ENCODE results near the gene ARHGEF28. TPM values are rescaled to one million over a fixed set of nuclear protein-coding genes. Genes with fewer than 3 reads are reported as not detected.

ARHGEF28 gene
- total RNA-seq, 1 donor from 2014 or later, result 0.93 TPM

DNA sequence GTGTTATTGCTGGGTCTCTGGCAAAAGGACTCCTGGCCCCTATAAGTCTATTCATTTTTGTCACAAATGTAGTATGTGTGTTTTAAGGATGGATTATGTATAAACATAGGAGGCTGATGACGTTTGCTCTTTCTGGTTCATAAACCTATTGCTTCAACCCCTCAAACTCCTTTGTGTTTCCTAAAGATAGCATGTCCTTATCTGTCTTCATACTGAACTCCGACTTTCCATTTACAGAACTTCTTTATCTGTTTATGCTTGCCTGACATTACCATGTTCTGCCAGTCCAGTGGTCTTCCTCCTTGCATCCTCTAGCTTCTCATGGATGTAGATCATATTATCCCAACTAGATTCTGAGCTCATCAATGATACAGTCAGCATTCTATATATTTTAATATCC is 46.1 kb downstream of the ARHGEF28 start:
- Mint-ChIP-seq H3K27me3 (ENCODE audit: low read depth) (peaks cover 3% of the 10 kb centered on the region), H3K4me3 (no peak overlapping the region)

DNA sequence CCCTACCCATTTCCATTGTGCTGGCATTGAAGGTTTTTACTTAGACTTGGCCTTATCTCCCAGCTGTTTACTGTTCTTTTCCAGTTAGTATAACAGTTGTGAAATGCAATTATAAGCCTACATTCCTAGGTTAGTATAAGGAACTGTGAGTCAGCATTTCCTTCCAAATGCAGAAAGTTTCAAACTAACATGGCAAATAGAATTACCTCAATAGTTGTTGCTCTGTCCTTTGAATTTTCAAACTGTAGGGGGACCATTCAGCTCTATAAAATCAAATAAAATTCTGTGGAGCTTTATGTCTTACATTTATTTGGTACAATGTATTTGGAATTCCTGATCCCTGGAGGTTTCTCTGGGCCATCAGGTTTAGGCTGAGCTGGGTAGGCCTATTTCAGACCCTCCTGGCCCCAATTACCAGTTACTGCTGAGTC is 47.2 kb downstream of the ARHGEF28 start:
- Mint-ChIP-seq H3K4me1 (no peaks in the 10 kb centered on the region), H3K4me3 (no peak overlapping the region), H3K9me3 (no peaks in the 10 kb centered on the region), H3K36me3 (ENCODE audit: low read depth) (no peaks in the 10 kb centered on the region), H3K27ac (ENCODE audit: unreplicated experiment) (no peak overlapping the region), H3K27me3 (ENCODE audit: low read depth) (no peaks in the 10 kb centered on the region)
- TF ChIP-seq, protein P1, sequence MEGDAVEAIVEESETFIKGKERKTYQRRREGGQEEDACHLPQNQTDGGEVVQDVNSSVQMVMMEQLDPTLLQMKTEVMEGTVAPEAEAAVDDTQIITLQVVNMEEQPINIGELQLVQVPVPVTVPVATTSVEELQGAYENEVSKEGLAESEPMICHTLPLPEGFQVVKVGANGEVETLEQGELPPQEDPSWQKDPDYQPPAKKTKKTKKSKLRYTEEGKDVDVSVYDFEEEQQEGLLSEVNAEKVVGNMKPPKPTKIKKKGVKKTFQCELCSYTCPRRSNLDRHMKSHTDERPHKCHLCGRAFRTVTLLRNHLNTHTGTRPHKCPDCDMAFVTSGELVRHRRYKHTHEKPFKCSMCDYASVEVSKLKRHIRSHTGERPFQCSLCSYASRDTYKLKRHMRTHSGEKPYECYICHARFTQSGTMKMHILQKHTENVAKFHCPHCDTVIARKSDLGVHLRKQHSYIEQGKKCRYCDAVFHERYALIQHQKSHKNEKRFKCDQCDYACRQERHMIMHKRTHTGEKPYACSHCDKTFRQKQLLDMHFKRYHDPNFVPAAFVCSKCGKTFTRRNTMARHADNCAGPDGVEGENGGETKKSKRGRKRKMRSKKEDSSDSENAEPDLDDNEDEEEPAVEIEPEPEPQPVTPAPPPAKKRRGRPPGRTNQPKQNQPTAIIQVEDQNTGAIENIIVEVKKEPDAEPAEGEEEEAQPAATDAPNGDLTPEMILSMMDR (conservative IDR thresholded peaks at IDR 0.05), result no peak
- no peak for DNase-seq (ENCODE audit: low read depth, low spot score)

More for the DNA sequence above, 46.1 kb downstream of the ARHGEF28 start:
- H3K36me3 Mint-ChIP-seq (ENCODE audit: low read depth), result no peaks in the 10 kb centered on the region
- DNase-seq (ENCODE audit: low read depth, low spot score), result no peak
- no peaks in the 10 kb centered on the region for H3K4me1 Mint-ChIP-seq
- no peaks in the 10 kb centered on the region for H3K9me3 Mint-ChIP-seq
- no peak overlapping the region for H3K27ac Mint-ChIP-seq (ENCODE audit: unreplicated experiment)
- TF ChIP-seq, protein P1 (conservative IDR thresholded peaks at IDR 0.05), result no peak

DNA sequence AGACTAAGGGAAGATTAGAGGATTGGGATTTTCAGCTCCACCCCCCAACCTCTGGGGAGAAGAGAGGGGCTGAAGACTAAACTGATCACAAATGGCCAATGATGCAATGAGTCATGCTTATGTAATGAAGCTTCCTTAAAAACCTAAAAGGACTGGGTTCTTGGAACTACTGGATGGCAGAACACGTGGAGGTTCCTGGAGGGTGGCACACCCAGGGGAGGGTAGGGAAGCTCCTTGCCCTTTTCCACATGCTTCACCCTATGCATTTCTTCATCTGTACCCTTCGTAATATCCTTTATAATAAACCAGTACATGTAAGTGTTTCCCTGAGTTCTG is 48.6 kb downstream of the ARHGEF28 start:
- Mint-ChIP-seq H3K4me3 (no peak overlapping the region), H3K4me1 (no peaks in the 10 kb centered on the region), H3K36me3 (ENCODE audit: low read depth) (no peaks in the 10 kb centered on the region), H3K27ac (ENCODE audit: unreplicated experiment) (no peak overlapping the region), H3K27me3 (ENCODE audit: low read depth) (no peaks in the 10 kb centered on the region), H3K9me3 (no peaks in the 10 kb centered on the region)
- no peak for DNase-seq (ENCODE audit: low read depth, low spot score)
- TF ChIP-seq, protein P1 (conservative IDR thresholded peaks at IDR 0.05), result no peak

DNA sequence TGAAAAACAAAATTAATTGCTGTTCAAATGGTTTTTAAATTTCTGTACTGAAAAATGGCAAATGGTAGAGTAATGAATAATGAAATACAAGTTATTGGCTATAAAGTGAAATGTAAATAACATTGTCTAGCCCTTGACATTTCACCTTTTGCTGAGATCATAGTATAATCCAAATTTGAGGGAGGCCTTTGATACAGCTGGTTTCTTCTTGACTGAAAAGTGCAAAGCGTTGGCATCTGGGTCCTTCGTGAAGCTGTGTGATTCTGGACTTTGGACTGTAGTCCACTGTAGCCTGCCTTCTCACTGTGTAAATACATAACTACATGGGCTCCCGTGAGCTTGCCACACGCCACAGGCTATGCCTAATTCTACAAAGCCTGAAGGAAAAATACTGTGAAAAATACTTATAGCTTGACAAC is 52.3 kb downstream of the ARHGEF28 start:
- Mint-ChIP-seq H3K9me3 (no peaks in the 10 kb centered on the region), H3K4me1 (no peaks in the 10 kb centered on the region), H3K27ac (ENCODE audit: unreplicated experiment) (no peak overlapping the region), H3K4me3 (no peak overlapping the region), H3K27me3 (ENCODE audit: low read depth) (no peaks in the 10 kb centered on the region), H3K36me3 (ENCODE audit: low read depth) (no peaks in the 10 kb centered on the region)
- TF ChIP-seq, protein P1 (conservative IDR thresholded peaks at IDR 0.05), result no peak
- no peak for DNase-seq (ENCODE audit: low read depth, low spot score)

DNA sequence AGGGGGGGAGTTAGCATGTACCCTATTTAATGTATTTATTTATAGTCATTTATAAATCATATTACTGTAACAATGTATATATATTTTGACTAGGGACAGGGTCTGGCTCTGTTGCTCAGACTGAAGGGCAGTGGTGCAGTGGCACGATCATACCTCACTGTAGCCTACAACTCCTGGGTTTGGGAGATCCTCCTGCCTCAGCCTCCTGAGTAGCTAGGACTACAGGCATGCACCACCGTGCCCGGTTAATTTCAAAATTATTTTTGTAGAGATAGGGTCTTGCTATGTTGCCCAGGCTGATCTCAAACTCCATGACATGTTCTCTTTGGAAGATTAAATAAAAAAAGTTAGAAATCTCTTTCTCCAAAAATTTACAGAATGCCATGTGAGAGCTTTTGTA is 52.8 kb downstream of the ARHGEF28 start:
- H3K36me3 Mint-ChIP-seq (ENCODE audit: low read depth), result no peaks in the 10 kb centered on the region
- no peak overlapping the region for H3K27ac Mint-ChIP-seq (ENCODE audit: unreplicated experiment)
- no peak for DNase-seq (ENCODE audit: low read depth, low spot score)
- H3K9me3 Mint-ChIP-seq, result no peaks in the 10 kb centered on the region
- no peaks in the 10 kb centered on the region for H3K4me1 Mint-ChIP-seq
- TF ChIP-seq, protein P1 (conservative IDR thresholded peaks at IDR 0.05), result no peak
- no peaks in the 10 kb centered on the region for H3K27me3 Mint-ChIP-seq (ENCODE audit: low read depth)
- no peak overlapping the region for H3K4me3 Mint-ChIP-seq

DNA sequence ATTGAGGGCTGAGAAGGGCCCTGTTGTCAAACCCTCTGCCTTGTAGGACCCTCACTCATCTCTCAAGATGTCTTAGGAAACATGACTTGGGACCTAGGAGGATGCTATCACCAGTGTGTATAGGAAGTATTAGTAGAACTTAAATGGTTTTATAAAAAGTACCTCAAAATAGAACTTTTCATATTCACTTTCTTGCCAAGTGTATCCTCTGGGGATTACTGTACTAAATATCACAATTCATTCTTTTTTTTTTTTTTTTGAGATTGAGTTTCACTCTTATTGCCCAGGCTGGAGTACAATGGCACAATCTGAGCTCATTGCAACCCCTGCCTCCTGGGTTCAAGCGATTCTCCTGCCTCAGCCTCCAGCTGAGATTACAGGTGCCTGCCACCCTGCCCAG is 56.2 kb downstream of the ARHGEF28 start:
- Mint-ChIP-seq H3K9me3 (peaks cover 2% of the 10 kb centered on the region), H3K4me3 (no peak overlapping the region), H3K27me3 (ENCODE audit: low read depth) (no peaks in the 10 kb centered on the region), H3K4me1 (no peaks in the 10 kb centered on the region), H3K36me3 (ENCODE audit: low read depth) (no peaks in the 10 kb centered on the region), H3K27ac (ENCODE audit: unreplicated experiment) (no peak overlapping the region)
- DNase-seq (ENCODE audit: low read depth, low spot score), result no peak
- TF ChIP-seq, protein P1 (conservative IDR thresholded peaks at IDR 0.05), result no peak

Measured in neural crest cell (in vitro differentiated cells).